K562 (cell line): Measurements from ENCODE around the gene SYVN1. TPM values are rescaled to one million over a fixed set of nuclear protein-coding genes. Genes with fewer than 3 reads are reported as not detected.

Experiments used
- BRCA1 ChIP-seq, 2 experiments: fragments of 450-650 bp in 1 of 2; sonication (generic) in 1 of 2; formaldehyde crosslinking in 1 of 2; IDR thresholded peaks; 2 replicates each; pipeline versions ENCODE4 v1.5.0 to v1.6.1; 2017 to 2020; ENCODE audit warnings: mild to moderate bottlenecking in 1 of 2, missing genetic modification reagents in 1 of 2
- CBX2 ChIP-seq: fragments of 200-600 bp; sonication (generic); IDR thresholded peaks from one replicate; pipeline ENCODE4 v1.6.1; 2012; ENCODE audit warnings: mild to moderate bottlenecking, low read length, inconsistent platforms; ENCODE audit not compliant: insufficient read depth, poor library complexity, severe bottlenecking
- CREB1 ChIP-seq, 2 experiments: sonication (generic) in 1 of 2; formaldehyde crosslinking in 1 of 2; IDR thresholded peaks; 2 replicates each; pipeline versions ENCODE4 v1.6.1 to v1.8.0; 2012 to 2022; ENCODE audit warnings: inconsistent platforms in 1 of 2, mild to moderate bottlenecking in 1 of 2, missing genetic modification reagents in 1 of 2, moderate library complexity in 1 of 2
- ESRRA ChIP-seq: fragments of 450-650 bp; IDR thresholded peaks from 2 replicates; pipeline ENCODE4 v1.6.1; 2014; ENCODE audit warnings: low read depth, mild to moderate bottlenecking, moderate library complexity, borderline replicate concordance
- HCFC1 ChIP-seq: IDR thresholded peaks from 2 replicates; pipeline ENCODE4 v1.6.1; 2012; ENCODE audit warnings: low read depth, low read length, improper control_type of control experiment
- NCOA1 ChIP-seq: fragments of 450-650 bp; IDR thresholded peaks from 2 replicates; pipeline ENCODE4 v1.6.1; 2016; ENCODE audit warnings: low read depth
- NR1H2 ChIP-seq: sonication (generic); formaldehyde crosslinking; IDR thresholded peaks from 2 replicates; pipeline ENCODE4 v1.4.0; 2020; ENCODE audit warnings: mild to moderate bottlenecking, missing genetic modification reagents
- RUNX1 ChIP-seq: sonication (generic); IDR thresholded peaks from 2 replicates; pipeline ENCODE4 v1.6.1; 2016; ENCODE audit warnings: antibody characterized with exemption, low read depth
- SRSF9 ChIP-seq: fragments of 200-400 bp; formaldehyde crosslinking; IDR thresholded peaks from 2 replicates; pipeline ENCODE4 v1.6.1; 2017; ENCODE audit warnings: low read depth, low read length, borderline replicate concordance
- TEAD4 ChIP-seq, 2 experiments: sonication (generic) in 1 of 2; formaldehyde crosslinking in 1 of 2; IDR thresholded peaks; 2 replicates each; pipeline versions ENCODE4 v1.6.1 to v1.8.0; 2012 to 2022; ENCODE audit warnings: borderline replicate concordance in 1 of 2, inconsistent platforms in 1 of 2, low read length in 1 of 2, mild to moderate bottlenecking in 1 of 2, missing genetic modification reagents in 1 of 2
- ZNF407 ChIP-seq: fragments of 450-650 bp; IDR thresholded peaks from 2 replicates; pipeline ENCODE4 v1.6.1; 2016; ENCODE audit warnings: low read depth
- ZNF655 ChIP-seq: fragments of 250-450 bp; sonication (Bioruptor Pico); IDR thresholded peaks from 2 replicates; pipeline ENCODE4 v1.5.0; 2021
- ZNF696 ChIP-seq: fragments of 250-450 bp; sonication (Bioruptor Pico); conservative IDR thresholded peaks from 2 replicates; pipeline ENCODE4 v1.4.0; 2020; ENCODE audit warnings: mild to moderate bottlenecking, moderate library complexity
- polyA plus RNA-seq, 8 experiments: library from polyadenylated mRNA; depleted of rRNA in 4 of 8; stranded (reverse) in 5 of 8; unstranded in 3 of 8; fragments of >200 nt; fragmentation: Nextera tagmentation in 2 of 8; fragmentation: Illumina TruSeq in 1 of 8; extraction: Ambion mirVana in 2 of 8; extraction: Trizol in 1 of 8; gene quantifications; 2 replicates each; pipeline versions ENCODE4 v1.2.1 to v1.2.3, GENCODE V29; 2011 to 2014; ENCODE audit warnings: inconsistent platforms in 1 of 8, missing spikeins in 1 of 8
- total RNA-seq, 7 experiments: library from RNA; depleted of rRNA in 6 of 7; stranded (reverse); fragments of >200 nt in 6 of 7; fragmentation: Illumina TruSeq in 2 of 7; extraction: Trizol in 2 of 7; gene quantifications; 2 replicates each; pipeline versions ENCODE4 v1.2.1 to v1.2.3, GENCODE V29; 2011 to 2021; ENCODE audit warnings: low replicate concordance in 1 of 7
- TF ChIP-seq, protein P1 (sequence below): fragments of 450-650 bp; IDR thresholded peaks from 2 replicates; pipeline ENCODE4 v1.6.1; 2016; ENCODE audit warnings: mild to moderate bottlenecking

Gene SYVN1
- total and polyA plus RNA-seq, 9 of the 15 experiments (the other 6 are each of a cell fraction or from before 2014, with no cell fraction given) = 0.41 to 47.4 (median 9.9) TPM

DNA sequence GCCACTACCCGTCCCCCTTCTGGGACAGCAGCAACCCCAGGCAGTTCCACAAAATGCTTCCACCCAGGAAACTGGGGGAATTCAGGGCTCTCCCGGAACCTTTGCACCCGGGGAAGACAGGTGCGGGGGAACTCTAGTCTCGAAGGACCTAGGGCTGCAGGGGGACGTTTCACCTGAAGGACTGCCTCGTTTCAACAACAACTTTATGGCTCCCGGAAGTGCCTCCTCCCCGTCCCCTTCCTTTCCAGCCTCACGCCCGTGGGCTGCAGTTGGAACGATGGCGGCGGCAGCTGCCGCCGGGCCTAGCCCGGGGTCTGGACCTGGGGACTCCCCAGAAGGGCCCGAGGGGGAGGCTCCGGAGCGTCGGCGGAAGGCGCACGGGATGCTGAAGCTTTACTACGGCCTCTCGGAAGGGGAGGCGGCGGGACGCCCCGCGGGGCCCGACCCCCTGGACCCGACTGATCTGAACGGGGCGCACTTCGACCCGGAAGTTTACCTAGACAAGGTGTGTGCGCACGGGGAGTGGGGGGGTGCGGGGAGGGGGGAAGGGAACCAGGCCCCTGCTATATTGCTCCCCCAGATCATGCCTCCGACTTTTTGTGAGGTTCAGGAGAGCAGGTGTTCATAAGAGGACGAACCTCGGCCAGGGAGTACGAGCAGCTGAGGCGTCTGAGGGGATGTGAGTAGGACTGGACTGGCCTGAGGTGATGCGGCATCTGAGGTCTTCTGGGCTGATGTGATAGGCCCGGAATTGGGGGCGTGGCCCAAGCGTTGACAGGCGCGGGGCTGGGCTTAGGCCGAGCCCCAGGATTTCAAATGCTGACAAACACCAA lies 38.1 kb downstream of the SYVN1 start, which contains the start of gene VPS51 (continued):
- TF ChIP-seq ZNF407 = no peak
- no peak for TF ChIP-seq CBX2
- TF ChIP-seq ZNF655 (CRISPR knock-in tag) = no peak
- 0 out of 2 replicates have a peak, but pooled peaks have one; percentile 28 for TF ChIP-seq NR1H2 (CRISPR knock-in tag)
- peak; percentile 79 for TF ChIP-seq ESRRA
- no peak for TF ChIP-seq SRSF9
- TF ChIP-seq CREB1 (IDR thresholded peaks at IDR 0.05) = peak; percentile 64
- peak; percentile 70; the same call in 1 of the 2 replicates for TF ChIP-seq CREB1 (CRISPR knock-in tag; IDR thresholded peaks at IDR 0.05)
- TF ChIP-seq RUNX1 = 0 out of 2 replicates have a peak, but pooled peaks have one; percentile 37
- TF ChIP-seq, protein P1, sequence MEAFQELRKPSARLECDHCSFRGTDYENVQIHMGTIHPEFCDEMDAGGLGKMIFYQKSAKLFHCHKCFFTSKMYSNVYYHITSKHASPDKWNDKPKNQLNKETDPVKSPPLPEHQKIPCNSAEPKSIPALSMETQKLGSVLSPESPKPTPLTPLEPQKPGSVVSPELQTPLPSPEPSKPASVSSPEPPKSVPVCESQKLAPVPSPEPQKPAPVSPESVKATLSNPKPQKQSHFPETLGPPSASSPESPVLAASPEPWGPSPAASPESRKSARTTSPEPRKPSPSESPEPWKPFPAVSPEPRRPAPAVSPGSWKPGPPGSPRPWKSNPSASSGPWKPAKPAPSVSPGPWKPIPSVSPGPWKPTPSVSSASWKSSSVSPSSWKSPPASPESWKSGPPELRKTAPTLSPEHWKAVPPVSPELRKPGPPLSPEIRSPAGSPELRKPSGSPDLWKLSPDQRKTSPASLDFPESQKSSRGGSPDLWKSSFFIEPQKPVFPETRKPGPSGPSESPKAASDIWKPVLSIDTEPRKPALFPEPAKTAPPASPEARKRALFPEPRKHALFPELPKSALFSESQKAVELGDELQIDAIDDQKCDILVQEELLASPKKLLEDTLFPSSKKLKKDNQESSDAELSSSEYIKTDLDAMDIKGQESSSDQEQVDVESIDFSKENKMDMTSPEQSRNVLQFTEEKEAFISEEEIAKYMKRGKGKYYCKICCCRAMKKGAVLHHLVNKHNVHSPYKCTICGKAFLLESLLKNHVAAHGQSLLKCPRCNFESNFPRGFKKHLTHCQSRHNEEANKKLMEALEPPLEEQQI = no peak
- peak; percentile 99 for TF ChIP-seq NCOA1
- TF ChIP-seq ZNF696 (CRISPR knock-in tag) = no peak
- no peak for TF ChIP-seq BRCA1 (IDR thresholded peaks at IDR 0.05)
- TF ChIP-seq BRCA1 (CRISPR knock-in tag; IDR thresholded peaks at IDR 0.05) = no peak
- TF ChIP-seq TEAD4 (IDR thresholded peaks at IDR 0.05; ENCODE audit: low read length) = peak; percentile 55
- no peak for TF ChIP-seq TEAD4 (CRISPR knock-in tag; IDR thresholded peaks at IDR 0.05; ENCODE audit: borderline replicate concordance)
- TF ChIP-seq HCFC1 = peak; percentile 99
